NCI-H226 (cell line): ENCODE data around the gene SERINC3.
"Not testable (repeated sequence)": the region's sequence is repeated elsewhere in the genome, so short reads cannot be mapped to it uniquely, and the experiment has no call there.

Experiments
- DNase-seq: peaks from one replicate; pipeline ENCODE4 v3.0.0-alpha.2; 2015

SERINC3 gene

DNA sequence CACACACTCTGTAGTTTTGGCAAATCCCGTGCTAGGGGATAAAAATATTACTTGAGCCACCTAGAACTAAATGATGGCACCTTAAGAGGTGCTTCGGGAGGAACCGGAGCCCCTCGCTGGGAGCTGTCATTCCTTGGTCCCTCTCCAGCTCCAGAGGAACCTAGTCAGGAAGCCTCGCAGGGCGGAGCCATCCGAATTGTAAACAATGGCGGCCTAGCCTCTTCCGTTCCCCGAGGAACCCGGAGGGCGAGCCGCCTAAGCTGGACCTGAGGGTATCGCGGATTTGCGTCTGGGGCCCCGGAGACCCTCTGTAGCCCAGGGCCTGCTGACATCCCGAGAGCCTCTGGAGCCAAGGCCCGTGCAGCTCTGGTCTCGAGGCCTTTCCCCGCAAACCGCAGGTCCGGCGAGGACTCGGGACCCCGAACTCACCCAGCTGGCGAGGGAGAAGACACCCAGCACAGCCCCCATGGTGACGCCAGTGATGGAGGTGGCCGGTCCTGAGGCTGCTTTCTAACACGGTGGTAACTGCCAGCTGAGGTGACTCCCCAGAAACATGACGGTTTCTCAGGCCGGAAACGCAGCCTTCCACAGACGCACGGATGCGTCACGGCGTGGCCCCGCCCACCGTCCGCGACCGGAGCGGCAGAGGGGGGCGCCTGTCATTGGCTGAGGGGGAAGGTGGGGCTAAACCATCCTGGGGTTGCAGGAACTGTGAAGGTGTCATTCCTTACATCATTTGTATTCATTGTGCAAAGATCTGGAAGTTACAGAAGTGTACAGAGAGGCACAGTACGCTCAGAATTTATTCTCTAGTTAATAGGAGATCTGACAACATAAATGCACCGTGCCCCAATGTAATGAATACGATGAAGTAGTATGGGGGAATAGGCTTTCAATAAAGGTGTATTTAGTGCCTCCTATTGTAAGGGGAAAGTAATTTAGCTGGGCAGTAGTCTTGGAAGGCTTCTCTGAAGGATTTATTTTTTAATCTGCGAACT, at the start of gene SERINC3:
SERINC3 (minus strand) TSS at position 587 of the 998 bp plus-strand sequence; CDS start at position 468, 119 bp downstream.
- DNase-seq: peak; percentile 96

DNA sequence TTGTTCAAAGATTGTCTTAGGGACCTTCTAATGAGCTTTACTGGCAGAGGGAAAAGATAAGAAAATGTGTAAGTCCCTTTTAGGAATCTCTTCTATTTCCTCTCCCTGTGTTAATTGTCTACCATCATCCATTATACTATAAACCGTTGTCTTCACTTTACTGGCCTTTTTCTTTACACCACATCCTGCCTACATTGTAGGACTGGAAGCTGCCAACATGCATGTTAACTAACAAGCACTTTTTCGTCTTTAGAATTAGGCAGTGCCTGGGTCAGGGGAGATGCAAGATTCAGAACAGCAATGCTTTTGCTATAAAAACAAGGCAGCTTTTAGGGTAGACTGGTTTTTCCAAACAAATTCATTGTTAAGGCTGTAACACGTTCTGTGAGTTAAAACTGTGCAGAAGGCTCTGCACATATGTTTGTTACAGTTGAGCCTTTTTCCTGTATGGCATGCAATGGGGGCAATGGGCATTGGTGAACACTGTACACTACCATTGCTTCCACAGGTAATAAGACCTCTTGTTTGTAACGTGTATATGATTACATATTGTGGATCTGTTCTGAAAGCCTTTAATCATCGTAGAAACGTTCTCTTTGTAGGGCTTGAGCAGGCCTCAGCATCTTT, 49.6 kb upstream of the SERINC3 start:
- DNase-seq: no peak

DNA sequence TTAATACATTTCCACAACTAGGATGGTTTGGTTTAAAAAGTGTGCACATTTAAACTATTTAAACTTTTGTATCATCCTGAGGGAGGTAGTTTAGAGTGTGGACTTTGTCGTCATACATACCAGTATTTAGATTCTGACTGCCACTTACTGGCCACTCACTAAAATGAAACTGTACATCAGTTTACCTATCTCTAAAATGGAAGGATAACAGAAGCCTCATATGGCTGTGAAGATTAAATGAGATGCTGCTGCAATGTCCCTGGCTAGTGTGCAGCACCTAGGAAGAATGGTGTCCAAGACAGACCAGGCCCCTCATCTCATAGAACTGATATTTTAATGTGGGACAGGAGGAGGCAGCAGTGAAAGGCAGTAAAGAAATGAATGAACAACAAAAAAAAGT, 48.5 kb upstream of the SERINC3 start:
- DNase-seq: no peak

DNA sequence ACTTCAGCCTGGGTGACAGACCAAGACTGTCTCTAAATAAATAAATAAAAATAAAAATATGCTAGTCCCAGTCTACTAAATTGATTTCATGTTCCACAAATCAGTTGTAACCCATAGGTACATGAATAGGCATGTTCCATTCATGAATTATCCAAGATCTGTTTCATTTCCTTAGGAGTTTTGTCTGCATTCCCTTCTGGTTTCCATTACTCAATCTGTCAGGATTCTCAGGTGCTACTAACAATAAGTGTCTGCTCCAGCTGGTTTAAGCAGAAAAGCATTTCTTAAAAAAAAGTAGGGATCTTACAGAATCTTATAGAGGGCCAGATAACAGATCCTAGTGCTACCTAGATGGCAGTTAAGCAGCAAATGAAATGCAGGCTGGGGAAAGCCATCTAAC, 44.9 kb upstream of the SERINC3 start:
- no peak for DNase-seq

DNA sequence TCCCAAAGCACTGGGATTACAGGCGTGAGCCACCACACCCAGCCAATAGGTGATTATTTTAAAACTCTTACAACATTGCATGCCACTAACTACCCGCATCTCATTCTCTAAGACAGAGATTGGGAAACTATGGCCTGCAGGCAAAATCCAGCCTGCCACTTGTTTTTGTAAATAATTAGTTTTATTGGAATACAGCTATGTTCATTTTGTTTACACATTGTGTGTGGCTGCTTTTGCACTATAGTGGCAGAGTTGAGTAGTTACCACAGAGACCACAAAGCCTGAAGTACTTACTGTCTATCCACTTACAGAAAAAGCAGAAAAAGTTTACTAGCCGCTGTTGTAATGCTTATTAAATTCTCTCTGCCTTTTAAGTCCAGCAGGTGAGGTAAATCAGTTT, 44.1 kb upstream of the SERINC3 start:
- DNase-seq: no peak

DNA sequence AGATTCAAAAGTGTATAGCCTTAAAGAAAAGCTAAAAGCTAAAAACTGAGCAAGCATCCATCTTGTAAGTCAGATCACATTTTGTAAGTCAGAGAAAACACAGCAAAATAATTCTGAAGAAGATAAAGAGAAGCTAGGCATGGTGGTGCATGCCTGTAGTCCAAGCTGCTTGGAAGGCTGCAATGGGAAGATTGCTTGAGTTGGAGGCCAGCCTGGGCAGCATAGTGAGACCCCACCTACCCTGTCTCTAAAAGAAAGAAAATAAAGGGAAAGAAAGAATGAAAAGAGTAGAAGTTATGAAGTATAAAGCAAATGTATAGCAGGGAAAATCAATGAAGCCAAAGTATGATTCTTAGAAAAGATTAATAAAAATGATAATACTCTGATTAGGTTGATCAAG, 40.0 kb upstream of the SERINC3 start:
- no peak for DNase-seq

DNA sequence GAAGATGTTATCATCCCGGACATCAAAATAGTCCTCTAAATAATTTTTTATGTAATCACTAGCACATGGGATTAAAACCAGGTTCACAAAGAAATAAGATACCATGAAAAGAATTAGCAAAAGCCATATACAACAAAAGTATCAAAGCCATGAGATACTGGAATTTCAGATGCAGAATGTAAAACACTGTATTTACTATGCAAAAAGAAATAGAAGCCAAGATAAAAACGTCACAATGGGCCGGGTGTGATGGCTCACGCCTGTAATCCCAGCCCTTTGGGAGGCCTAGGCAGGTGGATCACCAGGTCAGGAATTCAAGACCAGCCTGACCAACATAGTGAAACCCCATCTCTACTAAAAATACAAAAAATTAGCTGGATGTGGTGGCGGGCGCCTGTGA, 38.9 kb upstream of the SERINC3 start:
- not testable (repeated sequence) for DNase-seq

DNA sequence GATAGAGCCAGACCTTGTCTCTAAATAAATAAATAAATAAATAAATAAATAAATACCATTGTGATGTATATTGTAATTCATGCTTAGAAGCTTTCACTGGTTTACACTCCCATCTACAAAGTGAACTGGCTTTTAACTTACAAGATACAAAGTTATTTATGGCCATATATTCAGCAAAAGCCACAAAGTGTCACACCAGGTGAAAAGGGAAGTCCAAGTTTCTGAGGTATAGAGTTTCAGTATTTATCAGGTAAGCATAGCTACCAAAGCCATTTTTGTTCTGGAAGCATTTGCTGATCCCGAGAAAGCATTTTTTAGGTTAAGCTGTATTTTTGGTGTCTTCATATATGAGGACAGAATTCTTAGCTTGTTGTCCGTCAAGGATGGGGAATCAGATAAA, 38.4 kb upstream of the SERINC3 start:
- no peak for DNase-seq

DNA sequence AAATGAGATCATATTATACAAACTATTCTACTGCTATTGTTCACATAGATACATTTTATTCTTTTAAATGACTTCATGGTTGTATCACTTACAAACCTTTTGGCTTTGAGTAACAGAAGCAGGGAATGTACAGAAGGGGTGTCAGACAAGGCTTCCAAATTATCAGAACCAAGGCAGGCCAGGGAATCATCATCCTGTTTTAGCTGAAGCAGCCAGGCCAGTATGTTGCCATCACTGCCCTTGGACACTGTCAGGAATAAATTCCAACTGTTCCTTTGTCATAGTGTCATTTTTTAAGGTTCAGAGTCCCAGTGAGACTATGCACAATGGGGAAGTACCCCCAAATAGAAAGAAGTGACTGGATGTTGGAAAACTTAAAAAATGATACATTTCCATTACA, 37.4 kb upstream of the SERINC3 start:
- no peak for DNase-seq

DNA sequence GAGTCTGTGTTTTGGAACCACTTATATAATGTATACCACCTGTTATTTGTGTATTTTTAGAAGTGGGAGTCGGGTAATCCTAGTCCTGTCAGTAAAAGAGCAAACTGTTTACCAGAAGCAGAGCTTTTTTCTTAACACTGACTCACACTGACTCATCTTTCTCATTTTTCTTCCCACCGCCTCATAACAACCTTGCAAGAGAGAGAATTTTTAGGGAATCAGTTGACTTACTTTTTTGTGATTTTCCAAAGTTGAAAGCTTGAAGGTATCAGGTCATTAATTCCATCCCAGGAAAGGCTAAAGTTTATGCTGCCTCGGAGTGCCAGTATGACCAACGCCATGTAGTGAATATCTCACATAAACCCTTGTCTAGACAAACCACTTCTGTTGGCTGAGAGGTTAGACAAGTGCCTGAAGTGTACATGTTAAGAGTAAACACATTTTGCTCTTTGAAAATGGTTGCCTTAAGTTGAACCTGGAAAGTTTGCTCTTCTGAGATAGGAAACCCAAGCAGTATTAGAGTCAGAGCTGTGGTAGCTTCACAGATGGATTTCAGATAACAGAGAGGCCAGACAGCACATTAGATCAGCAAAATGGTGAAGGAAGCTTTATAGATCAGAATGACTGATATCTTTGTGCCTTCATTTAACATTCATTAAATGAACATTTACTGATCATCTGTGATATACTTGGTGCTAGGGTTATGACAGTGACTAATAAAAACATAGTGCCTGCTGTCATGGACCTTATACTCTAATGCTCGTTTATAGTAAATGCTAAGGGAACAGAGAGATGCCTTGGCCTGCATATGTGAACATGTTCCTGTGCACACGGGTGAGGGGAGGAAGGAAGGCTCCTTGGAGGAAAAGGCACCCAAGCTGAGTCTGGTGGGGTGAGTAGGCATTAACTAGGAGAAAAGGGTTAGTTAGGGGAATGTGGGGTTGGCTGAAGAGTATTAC, 31.4 kb upstream of the SERINC3 start:
- peak; percentile 60 for DNase-seq

DNA sequence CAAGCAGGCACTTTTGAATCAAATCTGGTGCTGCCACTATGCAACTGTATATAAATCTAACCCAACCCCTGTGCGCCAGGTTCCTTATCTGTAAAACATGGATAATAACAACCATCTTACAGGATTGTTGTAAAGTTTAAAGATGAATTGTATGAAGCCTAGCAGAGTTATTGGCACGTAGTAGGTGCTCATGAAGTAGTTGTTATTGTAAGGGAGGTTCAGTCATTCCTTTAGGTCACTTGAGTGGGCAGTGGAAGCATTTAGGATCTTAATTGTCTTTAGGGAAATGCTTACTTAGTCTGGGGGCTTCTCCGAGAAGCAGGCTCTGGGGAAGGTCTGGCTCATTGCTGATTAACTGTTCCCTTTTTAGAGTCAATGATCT, 30.7 kb upstream of the SERINC3 start:
- DNase-seq: no peak

DNA sequence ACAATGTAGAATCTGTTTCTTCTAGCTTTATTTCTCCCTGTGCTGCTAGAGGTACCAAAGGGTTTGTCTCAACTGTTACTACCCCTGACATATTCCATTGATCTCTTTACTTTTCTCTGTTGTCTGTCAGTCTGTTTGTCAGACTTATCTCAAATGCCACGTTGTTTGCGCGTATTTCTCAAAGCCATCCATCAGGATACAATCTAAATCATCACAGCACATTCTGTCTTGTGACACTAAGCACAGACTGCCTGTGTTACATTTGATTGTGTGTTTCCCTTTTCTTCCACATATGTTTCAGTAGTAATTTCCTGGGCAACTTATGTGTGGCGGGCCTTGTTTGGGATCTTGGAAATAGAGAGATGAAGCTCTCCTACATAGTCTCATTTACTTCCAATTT, 30.2 kb upstream of the SERINC3 start:
- no peak for DNase-seq

DNA sequence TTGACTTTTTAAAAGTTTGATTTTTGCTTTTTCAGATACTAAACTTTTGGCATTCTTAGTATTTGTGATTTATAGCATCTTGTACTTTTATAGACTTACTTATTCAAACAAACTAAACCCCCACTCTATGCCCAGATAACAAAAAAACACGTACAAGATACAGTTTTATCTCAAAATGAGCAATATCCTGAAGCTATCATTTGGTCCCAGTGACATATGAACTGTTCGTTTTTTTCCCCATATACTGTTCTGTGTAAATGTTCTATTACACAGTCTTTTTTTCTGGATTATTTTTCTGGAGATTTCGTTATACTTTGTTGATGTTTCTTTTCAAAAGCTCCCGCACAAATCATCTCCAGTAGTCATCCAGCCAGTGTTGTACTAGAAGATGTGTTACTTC, 27.3 kb upstream of the SERINC3 start:
- no peak for DNase-seq

DNA sequence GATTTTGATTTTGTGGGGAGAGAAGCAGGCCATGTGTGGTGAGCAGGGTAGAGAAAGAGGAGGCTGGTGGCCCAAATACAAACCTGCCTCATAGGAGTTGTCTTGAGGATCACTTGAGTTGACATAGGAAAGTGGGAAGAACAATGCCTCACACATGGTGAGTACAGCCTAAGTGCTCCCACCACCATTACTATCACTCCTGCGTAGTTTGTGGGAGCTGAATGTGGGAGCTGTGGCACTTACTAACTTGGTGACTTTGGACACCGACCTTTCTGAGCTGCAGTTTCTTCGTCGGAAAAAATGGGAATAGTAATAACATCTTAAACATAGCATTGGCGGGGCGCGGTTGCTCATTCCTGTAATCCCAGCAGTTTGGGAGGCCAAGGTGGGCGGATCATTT, 25.5 kb upstream of the SERINC3 start:
- no peak for DNase-seq

DNA sequence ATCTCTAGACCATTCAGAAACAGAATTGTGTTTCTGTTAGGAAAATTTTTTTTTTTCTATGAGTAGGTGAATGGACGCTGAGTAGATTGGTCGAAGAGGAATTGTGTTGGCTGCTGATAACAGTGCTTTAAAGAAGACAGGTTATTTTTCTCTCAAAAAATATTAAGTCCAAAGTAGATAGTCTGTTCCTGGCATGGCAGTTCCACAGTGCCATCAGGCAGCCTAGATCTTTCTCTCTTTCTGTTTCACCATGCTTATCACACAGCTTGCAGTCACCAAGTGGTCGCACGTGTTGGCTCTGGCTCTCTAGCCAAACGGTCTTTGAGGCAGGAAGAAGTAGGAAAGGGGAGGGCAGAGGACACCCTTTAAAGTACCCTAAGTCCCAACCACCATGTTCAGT, 22.4 kb upstream of the SERINC3 start:
- no peak for DNase-seq

DNA sequence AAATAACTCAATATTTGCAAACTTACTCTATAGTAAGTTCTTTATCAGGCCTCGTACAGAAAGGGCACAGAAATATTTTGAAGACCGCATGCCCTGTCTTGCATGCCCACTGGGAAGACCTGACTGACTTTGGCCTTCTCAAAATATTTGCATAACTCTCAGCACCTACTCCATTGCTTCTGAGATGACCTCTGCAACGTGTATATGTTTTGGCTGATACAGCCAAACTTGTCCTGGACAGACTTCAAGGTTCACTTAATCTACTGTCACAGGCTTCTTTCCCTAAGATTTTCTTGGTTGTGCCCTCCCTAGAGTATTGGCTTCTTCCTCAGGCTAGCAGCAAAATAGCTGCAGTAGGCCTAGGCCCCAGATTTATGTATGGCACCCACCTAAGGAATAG, 21.5 kb upstream of the SERINC3 start:
- no peak for DNase-seq

DNA sequence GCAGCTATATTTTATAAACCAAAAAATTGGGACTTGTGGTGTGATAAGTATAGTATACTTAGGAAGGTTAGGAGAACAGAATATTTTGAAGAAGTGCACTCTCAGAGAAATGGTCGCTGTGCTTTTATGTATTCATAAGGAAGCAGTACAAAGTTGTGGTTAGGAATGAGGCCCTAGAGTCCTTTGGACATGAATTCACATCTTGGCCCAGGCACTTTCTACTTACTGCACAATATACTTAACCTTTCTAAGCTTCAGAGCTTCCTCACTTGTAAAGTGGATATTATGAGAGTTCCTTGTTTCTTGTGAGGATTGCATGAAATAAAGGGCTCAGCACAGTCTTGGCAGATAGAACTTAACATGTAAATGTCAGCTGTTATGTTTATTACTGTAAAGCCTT, 21.0 kb upstream of the SERINC3 start:
- DNase-seq: no peak

DNA sequence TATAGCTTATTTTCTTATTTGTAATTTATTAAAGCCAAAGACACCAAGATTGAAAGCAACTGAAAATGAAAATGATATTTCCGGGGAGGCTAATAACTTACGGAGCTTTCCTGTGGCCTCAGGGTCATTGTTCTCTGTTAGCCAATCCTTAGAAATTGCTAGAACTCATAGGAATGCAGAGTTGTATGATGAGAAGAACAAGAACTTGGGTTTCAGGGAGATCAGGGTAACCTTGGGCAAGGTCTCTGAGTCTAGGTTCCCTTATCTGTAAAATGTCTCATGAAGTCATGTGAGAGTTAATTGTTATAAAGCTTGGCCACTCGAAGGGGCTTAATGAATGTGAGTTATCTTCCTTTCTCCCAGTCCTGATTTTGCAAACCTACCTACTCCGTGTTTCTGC, 20.1 kb upstream of the SERINC3 start:
- DNase-seq: no peak

DNA sequence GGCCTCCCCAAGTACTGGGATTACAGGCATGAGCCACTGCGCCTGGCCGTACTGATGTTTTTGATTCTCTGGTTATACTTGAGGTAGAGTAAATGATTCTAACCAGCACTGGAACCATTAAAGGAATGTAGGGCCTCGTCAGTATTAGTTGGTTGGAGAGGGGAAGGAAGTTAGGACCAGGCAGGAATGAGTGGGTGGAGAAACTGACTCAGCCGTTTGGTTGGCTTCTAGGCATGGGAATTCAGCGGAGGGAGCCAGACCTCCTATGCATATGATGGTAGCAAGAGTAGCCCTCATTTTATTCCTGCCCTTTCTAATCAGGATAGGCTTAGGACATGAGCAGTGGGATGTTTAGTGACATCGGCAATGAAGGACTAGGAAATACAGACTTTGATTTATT, 19.0 kb upstream of the SERINC3 start:
- DNase-seq: peak; percentile 55

DNA sequence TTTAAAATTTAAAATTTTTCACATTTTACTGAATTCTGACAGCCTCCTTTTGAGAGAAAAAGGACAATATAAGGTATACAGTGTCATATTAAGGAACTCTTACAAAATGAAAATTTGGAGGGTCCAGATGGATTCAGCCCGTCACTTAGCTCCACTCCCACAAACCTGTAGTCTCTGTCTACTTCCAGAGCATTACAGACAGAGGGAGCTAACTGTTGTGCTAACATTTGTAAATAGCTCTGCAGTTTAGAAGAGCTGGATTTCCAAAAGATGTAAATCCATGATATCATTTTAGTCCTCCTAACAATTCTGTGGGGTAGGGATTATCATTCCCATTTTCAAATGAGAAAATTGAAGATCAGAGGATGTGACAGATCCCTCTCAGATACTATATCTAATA, 16.1 kb upstream of the SERINC3 start:
- DNase-seq: no peak

DNA sequence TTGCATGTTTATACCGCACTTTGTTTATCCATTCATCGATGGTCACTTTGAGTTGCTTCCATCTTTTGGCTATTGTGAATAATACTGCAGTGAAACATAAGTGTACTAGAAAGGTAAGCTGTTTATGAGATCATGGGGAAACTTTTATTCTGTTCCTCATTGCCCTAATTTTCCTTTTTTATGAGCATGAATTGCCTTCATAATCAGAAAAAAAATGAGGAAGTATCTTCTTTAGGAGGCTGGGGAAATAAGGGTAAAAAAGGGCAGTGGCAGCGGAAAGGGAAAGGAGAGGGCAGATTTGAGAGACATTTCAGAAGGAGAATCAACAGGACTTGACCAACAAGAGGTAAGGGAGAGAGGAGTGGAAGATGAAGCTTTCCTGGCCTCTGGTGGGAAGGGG, 14.3 kb upstream of the SERINC3 start:
- no peak for DNase-seq

DNA sequence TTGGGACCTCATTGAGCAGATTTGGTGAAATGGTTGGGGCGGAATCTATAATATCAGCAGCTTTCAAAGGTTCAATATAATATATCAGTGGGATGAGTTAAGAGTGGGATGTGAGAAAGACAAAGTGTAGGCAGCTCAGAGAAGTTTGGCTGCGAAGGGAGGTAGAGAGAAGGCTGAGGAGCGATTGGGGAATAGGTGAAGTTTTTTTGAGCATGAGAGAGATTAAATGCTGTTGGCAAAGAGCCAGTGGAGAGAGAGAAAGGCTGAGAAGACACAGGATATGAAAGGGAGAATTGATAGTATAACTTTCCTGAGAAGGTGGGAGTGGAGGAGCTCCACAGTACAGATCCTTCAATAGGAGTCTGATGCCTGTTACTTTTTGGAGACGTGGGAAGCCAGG, 12.1 kb upstream of the SERINC3 start:
- DNase-seq: no peak

DNA sequence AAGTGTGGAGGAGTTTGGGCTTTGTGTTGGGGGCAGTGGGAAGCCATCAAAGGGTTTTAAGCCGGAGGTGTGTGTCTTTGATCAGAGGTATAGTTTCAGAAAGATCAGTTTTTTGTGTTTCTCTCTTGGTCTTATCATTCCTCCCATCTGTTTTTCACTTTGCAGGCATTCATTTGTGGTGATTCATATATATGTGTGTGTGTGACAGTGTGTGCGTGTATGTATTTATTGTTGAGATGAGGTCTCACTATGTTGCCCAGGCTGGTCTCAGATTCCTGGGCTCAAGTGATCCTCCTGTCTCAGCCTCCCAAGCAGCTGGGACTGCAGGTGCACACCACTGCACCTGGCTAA, 11.1 kb upstream of the SERINC3 start:
- DNase-seq: no peak
